ENCODE data around the gene KCNQ1.

Gene KCNQ1

DNA sequence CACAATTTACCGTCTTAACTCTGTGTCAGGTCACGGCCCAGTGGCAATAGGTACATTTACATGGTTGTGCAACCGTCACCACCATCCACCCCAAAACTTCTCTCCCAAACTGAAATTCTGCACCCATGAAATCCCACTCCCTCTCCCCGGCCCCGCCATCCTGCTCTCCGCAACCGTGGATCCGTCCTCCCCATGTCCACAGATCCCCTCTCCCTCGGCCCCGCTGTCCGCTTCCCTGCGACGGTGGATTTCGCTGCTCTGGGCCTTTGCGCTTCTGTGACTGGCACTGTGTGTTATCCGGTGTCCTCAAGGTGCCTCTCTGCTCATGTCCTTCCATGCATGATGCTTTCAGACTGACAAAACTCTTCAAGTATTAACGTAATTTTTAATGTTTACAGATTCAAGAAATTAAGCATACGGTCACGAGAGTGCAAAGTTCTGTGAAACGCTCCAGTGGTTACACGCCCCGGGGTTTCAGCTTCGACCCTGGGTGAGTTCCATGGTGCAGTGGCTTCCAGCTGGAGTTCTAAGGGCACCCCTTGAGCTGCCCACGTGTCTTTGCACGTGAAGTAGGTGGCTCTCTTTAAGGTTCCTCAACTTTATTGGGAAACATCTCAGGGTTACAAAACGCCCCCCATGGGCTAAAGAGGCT lies 76.4 kb downstream of the KCNQ1 start:
- Histone ChIP-seq H3K79me1 (replicated peaks; ENCODE audit: low read length, poor library complexity, severe bottlenecking) (no peaks in the 10 kb centered on the region), H2AFZ (ENCODE audit: low read depth, low read length) (no peak overlapping the region), H3K14ac (ENCODE audit: low read length in 2 of 2) (no peak overlapping the region), H3K4me3 (ENCODE audit: insufficient read depth in 1 of 2, low read depth in 1 of 2, low read length in 2 of 2) (no peak overlapping the region), H3K27me3 (ENCODE audit: control insufficient read depth in 1 of 2, insufficient read depth in 1 of 2, low read length in 2 of 2) (peaks cover 19 to 52% of the 10 kb centered on the region in 2 experiments), H3K9ac (ENCODE audit: low read length) (no peak overlapping the region), H3K9me3 (ENCODE audit: control insufficient read depth, low read length) (no peaks in the 10 kb centered on the region), H2BK5ac (ENCODE audit: low read depth, low read length, poor library complexity, severe bottlenecking) (no peak overlapping the region), H3K36me3 (ENCODE audit: control insufficient read depth in 1 of 2, insufficient read depth in 2 of 2, low read depth in 1 of 2, low read length in 2 of 2) (no peaks in the 10 kb centered on the region), H3K23ac (ENCODE audit: low read length in 2 of 2) (no peak overlapping the region), H3K27ac (ENCODE audit: low read length, poor library complexity, severe bottlenecking) (no peak overlapping the region), H3K18ac (ENCODE audit: low read depth in 1 of 2, low read length in 2 of 2) (no peak overlapping the region), H4K8ac (ENCODE audit: low read length) (no peak overlapping the region), H2BK120ac (ENCODE audit: low read depth, low read length) (no peak overlapping the region), H3K4me1 (ENCODE audit: control insufficient read depth, insufficient read depth, low read depth, low read length) (no peaks in the 10 kb centered on the region), H4K91ac (ENCODE audit: low read length) (no peak overlapping the region), H3K4me2 (ENCODE audit: low read length, poor library complexity, severe bottlenecking) (no peak overlapping the region), H2BK15ac (ENCODE audit: low read depth, poor library complexity, severe bottlenecking) (no peak overlapping the region), H2BK12ac (ENCODE audit: low read length in 2 of 2) (no peak overlapping the region), H2AK5ac (ENCODE audit: low read length, severe bottlenecking) (no peak overlapping the region), H3K4ac (ENCODE audit: low read depth in 1 of 2, low read length in 2 of 2) (no peak overlapping the region)
- no peak for DNase-seq
- 85% methylated on average over 26 of the region's 26 CpGs for WGBS

DNA sequence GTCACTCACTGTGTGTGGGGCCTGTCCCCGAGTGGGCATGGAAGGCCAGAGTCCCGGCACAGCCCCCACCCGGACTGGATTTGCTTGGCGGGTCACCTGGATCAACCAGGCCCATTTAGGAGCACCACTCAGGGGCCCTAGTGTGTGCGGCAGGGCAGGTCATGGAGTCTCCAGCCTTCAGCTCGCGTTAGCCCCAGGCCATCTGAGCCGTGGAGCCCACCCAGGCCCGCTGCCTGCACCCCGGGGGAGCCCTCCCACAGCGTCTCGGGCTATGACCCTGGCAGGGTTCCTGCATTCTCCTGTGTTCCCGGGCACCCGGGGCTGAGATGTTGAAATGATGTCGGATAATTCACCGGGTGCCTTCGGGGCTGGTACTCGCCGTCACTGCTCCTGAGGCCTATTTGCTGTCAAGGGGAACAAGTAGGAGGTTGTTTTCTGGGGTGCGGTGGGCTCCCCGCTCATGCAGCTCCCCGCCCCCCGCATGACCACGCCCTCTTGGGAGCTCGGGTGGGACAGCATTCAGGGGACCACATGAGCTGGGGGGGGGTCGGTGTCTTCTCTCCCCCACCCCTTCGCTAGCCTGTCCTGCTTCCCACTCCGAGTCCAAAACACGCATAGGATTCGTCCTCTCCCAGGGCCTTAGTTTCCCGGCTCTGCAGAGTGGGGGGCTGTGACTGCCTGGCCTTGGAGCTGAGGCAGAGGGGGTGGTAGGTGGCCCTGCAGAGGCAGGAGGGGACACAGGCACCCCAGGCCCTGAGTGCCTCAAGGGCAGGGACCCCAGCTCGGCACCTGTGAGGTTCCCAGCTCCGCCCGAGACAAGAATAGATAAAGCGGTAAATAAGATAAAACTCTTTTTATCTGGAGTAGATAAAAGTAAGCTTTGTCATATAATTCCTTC lies 77.2 kb downstream of the KCNQ1 start:
- Histone ChIP-seq H2BK12ac (ENCODE audit: low read length in 2 of 2) (no peak overlapping the region), H3K27me3 (ENCODE audit: control insufficient read depth in 1 of 2, insufficient read depth in 1 of 2, low read length in 2 of 2) (peaks cover 18 to 50% of the 10 kb centered on the region in 2 experiments), H3K4me1 (ENCODE audit: control insufficient read depth, insufficient read depth, low read depth, low read length) (no peaks in the 10 kb centered on the region), H3K4me2 (ENCODE audit: low read length, poor library complexity, severe bottlenecking) (no peak overlapping the region), H3K23ac (ENCODE audit: low read length in 2 of 2) (no peak overlapping the region), H3K14ac (ENCODE audit: low read length in 2 of 2) (no peak overlapping the region), H2AK5ac (ENCODE audit: low read length, severe bottlenecking) (no peak overlapping the region), H3K18ac (ENCODE audit: low read depth in 1 of 2, low read length in 2 of 2) (no peak overlapping the region), H3K4me3 (ENCODE audit: insufficient read depth in 1 of 2, low read depth in 1 of 2, low read length in 2 of 2) (no peak overlapping the region), H2BK5ac (ENCODE audit: low read depth, low read length, poor library complexity, severe bottlenecking) (no peak overlapping the region), H3K9ac (ENCODE audit: low read length) (no peak overlapping the region), H3K36me3 (ENCODE audit: control insufficient read depth in 1 of 2, insufficient read depth in 2 of 2, low read depth in 1 of 2, low read length in 2 of 2) (no peaks in the 10 kb centered on the region), H2AFZ (ENCODE audit: low read depth, low read length) (no peak overlapping the region), H3K9me3 (ENCODE audit: control insufficient read depth, low read length) (no peaks in the 10 kb centered on the region), H3K79me1 (replicated peaks; ENCODE audit: low read length, poor library complexity, severe bottlenecking) (no peaks in the 10 kb centered on the region), H3K4ac (ENCODE audit: low read depth in 1 of 2, low read length in 2 of 2) (no peak overlapping the region), H3K27ac (ENCODE audit: low read length, poor library complexity, severe bottlenecking) (no peak overlapping the region), H2BK120ac (ENCODE audit: low read depth, low read length) (no peak overlapping the region), H4K8ac (ENCODE audit: low read length) (no peak overlapping the region), H2BK15ac (ENCODE audit: low read depth, poor library complexity, severe bottlenecking) (no peak overlapping the region), H4K91ac (ENCODE audit: low read length) (no peak overlapping the region)
- DNase-seq, result no peak
- 86% methylated on average over 33 of the region's 35 CpGs for WGBS

DNA sequence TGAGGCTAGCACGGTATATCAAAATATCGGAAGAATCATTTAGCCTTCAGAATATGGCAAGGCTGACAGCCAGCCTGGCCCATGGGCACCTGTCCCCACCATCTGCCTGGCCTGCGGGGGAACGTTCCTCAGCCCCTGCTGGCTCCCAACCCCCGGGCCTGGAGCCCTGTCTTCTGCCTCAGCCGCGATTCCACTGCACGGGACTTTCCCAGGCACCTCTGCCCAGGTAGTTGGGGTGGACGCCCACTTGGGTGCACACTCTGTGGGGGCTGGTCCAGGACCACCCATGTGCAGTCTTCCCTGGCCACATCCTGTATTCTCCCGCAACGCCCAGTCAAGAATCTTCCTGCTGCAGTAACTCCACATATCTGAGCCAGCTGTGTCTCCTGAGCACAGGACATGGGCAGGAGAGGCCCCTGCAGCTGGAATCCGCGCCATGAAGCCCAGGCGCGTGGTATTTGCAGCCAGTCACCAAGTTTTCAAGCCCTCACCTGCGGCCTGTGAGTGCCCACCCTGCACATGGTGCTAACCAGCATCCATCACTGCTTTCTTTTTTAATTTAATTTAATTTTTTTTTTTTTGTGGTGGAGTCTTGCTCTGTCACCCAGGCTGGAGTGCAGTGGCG lies 77.9 kb downstream of the KCNQ1 start:
- no peak overlapping the region for H3K4me3 ChIP-seq (ENCODE audit: insufficient read depth in 1 of 2, low read depth in 1 of 2, low read length in 2 of 2)
- no peaks in the 10 kb centered on the region for H3K4me1 ChIP-seq (ENCODE audit: control insufficient read depth, insufficient read depth, low read depth, low read length)
- no peak overlapping the region for H3K4ac ChIP-seq (ENCODE audit: low read depth in 1 of 2, low read length in 2 of 2)
- H3K4me2 ChIP-seq (ENCODE audit: low read length, poor library complexity, severe bottlenecking), result no peak overlapping the region
- no peaks in the 10 kb centered on the region for H3K36me3 ChIP-seq (ENCODE audit: control insufficient read depth in 1 of 2, insufficient read depth in 2 of 2, low read depth in 1 of 2, low read length in 2 of 2)
- no peak overlapping the region for H3K18ac ChIP-seq (ENCODE audit: low read depth in 1 of 2, low read length in 2 of 2)
- no peak overlapping the region for H3K27ac ChIP-seq (ENCODE audit: low read length, poor library complexity, severe bottlenecking)
- H2AK5ac ChIP-seq (ENCODE audit: low read length, severe bottlenecking), result no peak overlapping the region
- peaks cover 11 to 58% of the 10 kb centered on the region in 2 experiments for H3K27me3 ChIP-seq (ENCODE audit: control insufficient read depth in 1 of 2, insufficient read depth in 1 of 2, low read length in 2 of 2)
- H3K9ac ChIP-seq (ENCODE audit: low read length), result no peak overlapping the region
- no peak overlapping the region for H4K91ac ChIP-seq (ENCODE audit: low read length)
- no peak overlapping the region for H2BK120ac ChIP-seq (ENCODE audit: low read depth, low read length)
- no peak overlapping the region for H4K8ac ChIP-seq (ENCODE audit: low read length)
- no peak overlapping the region for H2AFZ ChIP-seq (ENCODE audit: low read depth, low read length)
- H3K9me3 ChIP-seq (ENCODE audit: control insufficient read depth, low read length), result no peaks in the 10 kb centered on the region
- H3K79me1 ChIP-seq (replicated peaks; ENCODE audit: low read length, poor library complexity, severe bottlenecking), result no peaks in the 10 kb centered on the region
- DNase-seq, result no peak
- no peak overlapping the region for H3K23ac ChIP-seq (ENCODE audit: low read length in 2 of 2)
- 83% methylated on average over 16 of the region's 17 CpGs for WGBS
- H3K14ac ChIP-seq (ENCODE audit: low read length in 2 of 2), result no peak overlapping the region
- H2BK5ac ChIP-seq (ENCODE audit: low read depth, low read length, poor library complexity, severe bottlenecking), result no peak overlapping the region
- H2BK12ac ChIP-seq (ENCODE audit: low read length in 2 of 2), result no peak overlapping the region
- no peak overlapping the region for H2BK15ac ChIP-seq (ENCODE audit: low read depth, poor library complexity, severe bottlenecking)

DNA sequence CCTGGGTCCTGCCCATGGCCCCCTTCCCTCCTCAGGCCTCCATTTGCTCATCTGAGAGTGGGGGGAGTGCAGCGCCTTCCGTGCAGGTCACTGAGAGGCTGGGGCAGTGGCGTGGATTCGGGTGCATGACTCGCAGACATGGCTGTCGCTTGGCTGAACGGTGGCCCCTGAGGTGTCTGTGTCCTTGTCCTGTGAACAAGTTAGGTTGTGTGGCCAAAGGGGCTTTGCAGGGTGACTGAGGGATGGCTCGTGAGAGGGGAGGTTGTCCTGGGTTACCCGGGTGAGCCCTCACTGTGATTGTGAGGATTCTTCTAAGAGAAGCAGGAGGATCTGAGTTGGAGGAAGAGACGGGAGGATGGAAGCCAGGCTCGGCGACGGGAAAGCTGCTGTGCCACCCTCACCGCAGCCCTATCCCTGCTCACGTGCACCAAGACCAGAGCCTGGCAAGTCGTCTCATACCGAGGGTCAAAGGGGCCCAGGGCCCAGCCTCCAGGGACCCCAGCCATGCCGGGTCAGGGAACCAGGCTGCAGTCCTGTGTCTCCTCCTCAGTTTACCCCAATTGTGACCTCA lies 79.1 kb downstream of the KCNQ1 start:
- peaks cover 18 to 67% of the 10 kb centered on the region in 2 experiments for H3K27me3 ChIP-seq (ENCODE audit: control insufficient read depth in 1 of 2, insufficient read depth in 1 of 2, low read length in 2 of 2)
- no peak overlapping the region for H4K91ac ChIP-seq (ENCODE audit: low read length)

More for the DNA sequence above, 79.1 kb downstream of the KCNQ1 start:
- no peak overlapping the region for H3K4me2 ChIP-seq (ENCODE audit: low read length, poor library complexity, severe bottlenecking)
- H3K27ac ChIP-seq (ENCODE audit: low read length, poor library complexity, severe bottlenecking), result no peak overlapping the region
- H2AK5ac ChIP-seq (ENCODE audit: low read length, severe bottlenecking), result no peak overlapping the region
- no peaks in the 10 kb centered on the region for H3K36me3 ChIP-seq (ENCODE audit: control insufficient read depth in 1 of 2, insufficient read depth in 2 of 2, low read depth in 1 of 2, low read length in 2 of 2)
- no peak overlapping the region for H2BK120ac ChIP-seq (ENCODE audit: low read depth, low read length)
- no peak overlapping the region for H2AFZ ChIP-seq (ENCODE audit: low read depth, low read length)
- no peak overlapping the region for H3K14ac ChIP-seq (ENCODE audit: low read length in 2 of 2)
- no peak overlapping the region for H4K8ac ChIP-seq (ENCODE audit: low read length)
- no peaks in the 10 kb centered on the region for H3K9me3 ChIP-seq (ENCODE audit: control insufficient read depth, low read length)
- H2BK12ac ChIP-seq (ENCODE audit: low read length in 2 of 2), result no peak overlapping the region
- WGBS, result 83% methylated on average over 18 of the region's 18 CpGs
- H3K9ac ChIP-seq (ENCODE audit: low read length), result no peak overlapping the region
- H2BK5ac ChIP-seq (ENCODE audit: low read depth, low read length, poor library complexity, severe bottlenecking), result no peak overlapping the region
- H3K4me3 ChIP-seq (ENCODE audit: insufficient read depth in 1 of 2, low read depth in 1 of 2, low read length in 2 of 2), result no peak overlapping the region
- no peak overlapping the region for H3K23ac ChIP-seq (ENCODE audit: low read length in 2 of 2)
- no peak overlapping the region for H2BK15ac ChIP-seq (ENCODE audit: low read depth, poor library complexity, severe bottlenecking)
- no peak overlapping the region for H3K18ac ChIP-seq (ENCODE audit: low read depth in 1 of 2, low read length in 2 of 2)
- no peak overlapping the region for H3K4ac ChIP-seq (ENCODE audit: low read depth in 1 of 2, low read length in 2 of 2)
- H3K4me1 ChIP-seq (ENCODE audit: control insufficient read depth, insufficient read depth, low read depth, low read length), result no peaks in the 10 kb centered on the region
- H3K79me1 ChIP-seq (replicated peaks; ENCODE audit: low read length, poor library complexity, severe bottlenecking), result no peaks in the 10 kb centered on the region
- no peak for DNase-seq

All from mesenchymal stem cell (in vitro differentiated cells and primary cell).